ENCODE measurements around the gene CXCL12.

Gene CXCL12

GRCh38 chr10:44385696-44386441 is 972 bp upstream of the CXCL12 start:
- no peak for DNase-seq (ENCODE audit: low read depth in 3 of 3)

GRCh38 chr10:44384601-44385025 is 284 bp downstream of the CXCL12 start:
- no peak for DNase-seq (ENCODE audit: low read depth in 3 of 3)

GRCh38 chr10:44383749-44384600 is 922 bp downstream of the CXCL12 start:
- no peak for DNase-seq (ENCODE audit: low read depth in 3 of 3)

GRCh38 chr10:44382981-44383748 is 1.7 kb downstream of the CXCL12 start:
- no peak for DNase-seq (ENCODE audit: low read depth in 3 of 3)

GRCh38 chr10:44382131-44382858 is 2.6 kb downstream of the CXCL12 start:
- DNase-seq (ENCODE audit: low read depth in 3 of 3), result no peak

- DNase-seq (ENCODE audit: low read depth in 3 of 3), result no peak
These were observed 3.9 kb downstream of the CXCL12 start for GRCh38 chr10:44380829-44381600.

- no peak for DNase-seq (ENCODE audit: low read depth in 3 of 3)
These were observed 5.0 kb downstream of the CXCL12 start for GRCh38 chr10:44379907-44380306.

GRCh38 chr10:44378626-44379025 is 6.3 kb downstream of the CXCL12 start:
- no peak for DNase-seq (ENCODE audit: low read depth in 3 of 3)

- DNase-seq (ENCODE audit: low read depth in 3 of 3), result no peak
These were observed 7.1 kb downstream of the CXCL12 start for GRCh38 chr10:44377651-44378310.

- no peak for DNase-seq (ENCODE audit: low read depth in 3 of 3)
These were observed 8.3 kb downstream of the CXCL12 start for GRCh38 chr10:44376472-44377099.

- DNase-seq (ENCODE audit: low read depth in 3 of 3), result no peak
These were observed 10.7 kb downstream of the CXCL12 start for GRCh38 chr10:44374155-44374554.

- DNase-seq (ENCODE audit: low read depth in 3 of 3), result no peak
These were observed 11.4 kb downstream of the CXCL12 start for GRCh38 chr10:44373341-44373995.

- DNase-seq (ENCODE audit: low read depth in 3 of 3), result no peak
These were observed 12.7 kb downstream of the CXCL12 start for GRCh38 chr10:44372181-44372580.

- no peak for DNase-seq (ENCODE audit: low read depth in 3 of 3)
These were observed 14.1 kb downstream of the CXCL12 start for GRCh38 chr10:44370731-44371248.

- no peak for DNase-seq (ENCODE audit: low read depth in 3 of 3)
These were observed 15.0 kb downstream of the CXCL12 start for GRCh38 chr10:44369854-44370253.

GRCh38 chr10:44369296-44369695 is 15.6 kb downstream of the CXCL12 start:
- no peak for DNase-seq (ENCODE audit: low read depth in 3 of 3)

- DNase-seq (ENCODE audit: low read depth in 3 of 3), result no peak
These were observed 16.3 kb downstream of the CXCL12 start for GRCh38 chr10:44368637-44369036.

- DNase-seq (ENCODE audit: low read depth in 3 of 3), result no peak
These were observed 17.8 kb downstream of the CXCL12 start for GRCh38 chr10:44366941-44367630.
